ENCODE measurements around the gene NTN3.

DNA sequence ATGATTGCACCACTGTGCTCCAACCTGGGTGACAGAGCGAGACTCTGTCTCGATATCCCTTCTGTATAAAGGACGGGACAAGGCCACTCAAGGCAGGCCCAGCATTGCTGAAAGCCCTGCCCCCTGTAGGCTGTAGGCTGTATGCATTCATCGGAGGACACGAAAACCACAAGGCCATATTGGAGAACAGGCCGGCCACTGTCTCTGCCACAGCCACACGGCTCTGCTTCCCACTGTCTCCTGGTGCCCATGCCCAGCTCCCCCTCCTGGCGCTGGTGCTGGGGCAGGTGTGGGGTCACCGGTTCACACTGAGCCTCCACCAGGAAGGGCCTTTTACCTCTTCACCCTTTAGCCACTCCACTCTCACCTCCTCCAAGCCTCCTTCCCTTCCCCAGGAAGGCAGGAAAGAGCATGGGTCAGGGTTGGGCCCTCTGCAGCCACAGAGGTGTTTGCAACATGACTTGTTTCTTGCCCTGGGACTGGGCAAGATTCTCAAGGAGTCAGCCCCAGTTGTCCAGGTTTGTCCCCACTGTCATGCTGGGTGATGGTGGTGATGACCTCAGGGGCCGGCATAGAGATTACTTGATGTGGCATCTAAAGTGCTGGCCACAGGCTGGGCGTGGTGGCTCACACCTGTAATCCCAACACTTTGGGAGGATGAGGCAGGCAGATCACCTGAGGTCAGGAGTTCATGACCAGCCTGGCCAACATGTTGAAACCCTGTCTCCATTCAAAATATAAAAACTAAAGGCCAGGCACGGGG lies 5.3 kb upstream of the NTN3 start:
- TF ChIP-seq, protein P1, sequence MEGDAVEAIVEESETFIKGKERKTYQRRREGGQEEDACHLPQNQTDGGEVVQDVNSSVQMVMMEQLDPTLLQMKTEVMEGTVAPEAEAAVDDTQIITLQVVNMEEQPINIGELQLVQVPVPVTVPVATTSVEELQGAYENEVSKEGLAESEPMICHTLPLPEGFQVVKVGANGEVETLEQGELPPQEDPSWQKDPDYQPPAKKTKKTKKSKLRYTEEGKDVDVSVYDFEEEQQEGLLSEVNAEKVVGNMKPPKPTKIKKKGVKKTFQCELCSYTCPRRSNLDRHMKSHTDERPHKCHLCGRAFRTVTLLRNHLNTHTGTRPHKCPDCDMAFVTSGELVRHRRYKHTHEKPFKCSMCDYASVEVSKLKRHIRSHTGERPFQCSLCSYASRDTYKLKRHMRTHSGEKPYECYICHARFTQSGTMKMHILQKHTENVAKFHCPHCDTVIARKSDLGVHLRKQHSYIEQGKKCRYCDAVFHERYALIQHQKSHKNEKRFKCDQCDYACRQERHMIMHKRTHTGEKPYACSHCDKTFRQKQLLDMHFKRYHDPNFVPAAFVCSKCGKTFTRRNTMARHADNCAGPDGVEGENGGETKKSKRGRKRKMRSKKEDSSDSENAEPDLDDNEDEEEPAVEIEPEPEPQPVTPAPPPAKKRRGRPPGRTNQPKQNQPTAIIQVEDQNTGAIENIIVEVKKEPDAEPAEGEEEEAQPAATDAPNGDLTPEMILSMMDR (conservative IDR thresholded peaks at IDR 0.05; ENCODE audit: low read depth, low read length) = peak; percentile 23; the same call in 1 of the 2 replicates
- TF ChIP-seq BHLHE40 (IDR thresholded peaks at IDR 0.05; ENCODE audit: low read depth, low read length) (no peak), POLR2A (IDR thresholded peaks at IDR 0.05; ENCODE audit: low read depth, low read length) (no peak), NFE2L2 (IDR thresholded peaks at IDR 0.05; ENCODE audit: low read depth, low read length) (no peak), FOS (IDR thresholded peaks at IDR 0.05; ENCODE audit: low read depth, low read length) (no peak), MAFK (IDR thresholded peaks at IDR 0.05; ENCODE audit: low read depth, low read length) (no peak), SMC3 (IDR thresholded peaks at IDR 0.05; ENCODE audit: low read depth, low read length) (no peak)

All from IMR-90 (cell line).